ENCODE results near the gene STK31. TPM values are rescaled to one million over a fixed set of nuclear protein-coding genes. Genes with fewer than 3 reads are reported as not detected.
A peak's percentile ranks its signal among the peaks of the same experiment; 100 is the strongest.

The STK31 gene
- total and polyA plus RNA-seq, 10 of the 15 experiments (the other 5 are each of a cell fraction or from before 2014, with no cell fraction given), result 0.08 to 0.49 (median 0.17) TPM; not detected in 1

GRCh38 chr7:23696916-23697441 is 13.0 kb upstream of the STK31 start:
- Histone ChIP-seq H4K20me1 (ENCODE audit: control insufficient read depth, insufficient read depth) (no peaks in the 10 kb centered on the region), H3K4me1 (ENCODE audit: control insufficient read depth, insufficient read depth, low read length) (no peaks in the 10 kb centered on the region), H2AFZ (ENCODE audit: control insufficient read depth, low read depth, low read length) (peak overlapping the region; percentile 49), H3K4me3 (no peak overlapping the region), H3K36me3 (ENCODE audit: control insufficient read depth in 2 of 2, insufficient read depth in 2 of 2, low read length in 1 of 2) (peaks cover 0 to 10% of the 10 kb centered on the region in 2 experiments; a peak in 2 of 4 replicates), H3K27me3 (replicated peaks in 1 of 2; ENCODE audit: control insufficient read depth in 2 of 2, insufficient read depth in 2 of 2, low read length in 1 of 2) (no peaks in the 10 kb centered on the region), H3K27ac (ENCODE audit: control insufficient read depth, insufficient read depth) (no peak overlapping the region), H3K9ac (ENCODE audit: control insufficient read depth, insufficient read depth, low read length) (no peak overlapping the region), H3K79me2 (ENCODE audit: control insufficient read depth, insufficient read depth, low read length) (no peaks in the 10 kb centered on the region), H3K4me2 (ENCODE audit: control insufficient read depth, insufficient read depth) (no peak overlapping the region), H3K9me3 (replicated peaks; ENCODE audit: control insufficient read depth, insufficient read depth, low read length) (no peaks in the 10 kb centered on the region; the same call in 1 of the 3 replicates)
- intact Hi-C loops (cut with micrococcal nuclease; ENCODE audit: unreplicated experiment), result loop anchor here (5.0 kb wide), 1 partner anchor 125 kb away; no protein-coding TSS in a partner anchor
- ATAC-seq (peak; percentile 97), DNase-seq (ENCODE audit: low read depth, low spot score) (no peak), FAIRE-seq (no peak)
- ChIA-PET RAD21 (ENCODE audit: unreplicated experiment) (interaction anchor here (0.6 to 4.3 kb wide), 17 partner anchors 10 to 969 kb away, joined by 3 to 32 read pairs (median 5); partner anchors contain the start of genes CCDC126, FAM221A and STK31), SMC1A (ENCODE audit: uncharacterized antibody, unreplicated experiment) (interaction anchor here (0.7 to 4.7 kb wide), 22 partner anchors 9 to 684 kb away, joined by 3 to 57 read pairs (median 4); partner anchors contain the start of genes CCDC126 and STK31), POLR2A (interaction anchor here (0.9 kb wide), 1 partner anchor 97 kb away, joined by 4 read pairs; no protein-coding TSS in a partner anchor), CTCF (interaction anchor here (0.6 to 7.9 kb wide), 44 partner anchors 13 to 1251 kb away, joined by 3 to 148 read pairs (median 4); partner anchors contain the start of genes CCDC126, FAM221A and STK31)
- 5% methylated on average over 7 of the region's 7 CpGs for WGBS (ENCODE audit: insufficient coverage, insufficient replicate concordance, low lambda C conversion rate, missing lambda C conversion rate)
- BruUV-seq (replicated peaks), result no TSS peak
- in situ Hi-C loops (cut with MboI), result no loop called here
- TF ChIP-seq EED (IDR thresholded peaks at IDR 0.05; ENCODE audit: low read depth) (0 out of 2 replicates have a peak, but pooled peaks have one; percentile 37), KLF5 (IDR thresholded peaks at IDR 0.05; ENCODE audit: partially characterized antibody) (no peak), RUNX3 (IDR thresholded peaks at IDR 0.05; ENCODE audit: low read length) (0 out of 2 replicates have a peak, but pooled peaks have one; percentile 5), ZBTB11 (CRISPR knock-in tag; IDR thresholded peaks at IDR 0.05) (no peak), KDM1A (IDR thresholded peaks at IDR 0.05; ENCODE audit: borderline replicate concordance) (no peak), RELA (IDR thresholded peaks at IDR 0.05; ENCODE audit: borderline replicate concordance, partially characterized antibody) (no peak), ELK1 (IDR thresholded peaks at IDR 0.05; ENCODE audit: low read depth, low read length) (no peak), BMI1 (IDR thresholded peaks at IDR 0.05; ENCODE audit: borderline replicate concordance) (no peak), SMC3 (IDR thresholded peaks at IDR 0.05; ENCODE audit: borderline replicate concordance, low read length) (peak; percentile 52), FOXK2 (IDR thresholded peaks at IDR 0.05) (no peak), YY1 (IDR thresholded peaks at IDR 0.05; ENCODE audit: low read depth, low read length) (peak; percentile 40; the same call in 1 of the 2 replicates), MXI1 (IDR thresholded peaks at IDR 0.05; ENCODE audit: low read depth, low read length) (no peak), BCLAF1 (IDR thresholded peaks at IDR 0.05) (no peak), EGR1 (IDR thresholded peaks at IDR 0.05; ENCODE audit: borderline replicate concordance in 1 of 2, low read depth in 2 of 2, low read length in 2 of 2) (peak in 1 of 2 experiments; percentile 65; a peak in 1 of 3 replicates), CREB1 (IDR thresholded peaks at IDR 0.05; ENCODE audit: low read depth) (no peak)

Data from GM12878 (cell line).